Activated T-helper 1 cell treated with anti-CD3 and anti-CD28 coated beads, Interleukin-2, amount 50 U/mL, for 16 hours (primary cell): ENCODE results near the gene CALML6.

Source experiments
- DNase-seq, 2 donors: peaks; one replicate each; pipeline ENCODE4 v3.0.0-alpha.2; 2020; ENCODE audit warnings: low read depth in 1 of 2, low spot score in 1 of 2

The CALML6 gene

DNA sequence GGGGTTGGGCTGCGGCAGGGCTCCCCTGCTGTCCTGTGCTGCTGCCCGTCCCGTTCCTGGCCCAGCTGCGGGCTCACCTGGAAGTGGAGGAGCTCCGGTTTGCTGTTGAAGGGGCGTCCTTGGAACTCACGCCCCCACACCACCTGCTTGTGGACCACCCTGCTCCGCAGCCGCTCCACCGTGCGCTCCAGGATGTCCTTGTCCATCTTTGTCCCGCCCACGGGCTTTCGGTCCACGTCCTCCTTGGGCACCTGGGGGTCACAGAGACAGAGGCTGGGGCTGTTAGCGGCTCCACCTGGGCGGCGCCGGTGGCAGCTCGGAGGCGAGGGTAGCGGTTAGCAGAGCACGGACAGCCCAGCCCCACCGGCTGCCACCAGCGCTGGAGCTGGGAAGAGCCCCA, 49.8 kb downstream of the CALML6 start:
- no peak for DNase-seq

DNA sequence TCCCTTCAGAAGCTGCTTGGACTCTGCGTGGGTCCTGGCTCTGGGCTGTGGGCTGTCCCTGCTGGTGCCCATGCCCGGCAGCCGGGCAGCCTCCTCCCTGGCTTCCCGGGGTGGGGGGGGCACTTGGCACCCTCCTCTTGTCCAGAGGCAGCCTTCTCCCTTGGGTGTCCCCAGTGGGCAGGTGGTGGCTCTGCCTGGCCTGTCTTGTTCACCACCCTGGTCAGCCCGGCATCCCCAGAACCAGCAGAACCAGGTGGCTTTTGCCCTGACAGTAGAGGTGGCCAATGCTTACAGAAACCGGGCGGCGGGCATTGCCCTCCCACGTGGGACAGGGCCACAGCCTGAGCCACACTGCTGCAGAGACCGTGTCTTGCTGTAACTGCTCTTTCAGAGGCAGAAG, 50.5 kb downstream of the CALML6 start:
- no peak for DNase-seq

DNA sequence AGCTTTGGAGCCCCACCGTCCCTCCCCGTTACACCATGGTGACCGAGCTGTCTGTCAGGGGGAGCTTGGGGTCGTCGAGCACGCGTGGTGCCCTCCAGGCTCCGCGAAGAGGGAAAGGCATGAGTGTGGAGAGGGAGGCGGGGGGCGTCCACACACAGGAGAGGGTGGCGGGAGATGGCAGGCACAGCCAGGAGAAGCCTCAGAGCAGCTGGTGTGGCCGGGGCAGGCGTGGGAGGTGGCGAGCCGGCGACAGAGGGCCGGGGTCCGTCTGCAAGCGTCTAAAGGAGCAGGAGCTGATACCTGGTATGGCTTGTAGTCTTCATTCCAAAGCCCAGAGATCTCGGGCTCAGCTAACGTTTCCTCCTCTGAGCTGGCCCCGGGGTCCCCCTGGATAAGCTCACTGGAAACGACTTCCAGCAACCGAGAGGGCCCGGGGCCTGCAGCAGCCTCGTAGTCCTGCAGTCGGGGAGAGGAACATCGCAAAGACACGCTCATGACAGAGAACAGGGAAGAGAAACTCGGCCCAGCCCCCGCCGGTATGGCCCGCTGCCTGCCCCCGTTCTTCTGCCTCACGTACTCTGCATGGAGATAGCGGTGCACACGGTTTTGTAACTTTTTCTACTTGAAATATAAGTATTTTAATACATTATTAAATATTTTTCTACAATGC, 51.1 kb downstream of the CALML6 start:
- no peak for DNase-seq
